Stomach (tissue), 4 donors: Measurements from ENCODE around the gene SMCHD1.

Source experiments
- CTCF ChIP-seq, 7 experiments: fragments of 450-650 bp in 4 of 7; fragments of 200-600 bp in 3 of 7; sonication (generic) in 3 of 7; IDR thresholded peaks; one replicate each; pipeline ENCODE4 v1.5.1; 2016 to 2019; ENCODE audit warnings: antibody characterized with exemption in 7 of 7, control low read depth in 2 of 7, mild to moderate bottlenecking in 1 of 7
- POLR2A ChIP-seq, 4 donors: fragments of 450-650 bp; IDR thresholded peaks; one replicate each; pipeline ENCODE4 v1.6.1; 2016; ENCODE audit warnings: antibody characterized with exemption in 4 of 4, control low read depth in 2 of 4, mild to moderate bottlenecking in 1 of 4, moderate library complexity in 1 of 4
- POLR2AphosphoS5 ChIP-seq, 3 donors: sonication (generic); formaldehyde crosslinking; IDR thresholded peaks; one replicate each; pipeline ENCODE4 v1.6.1; 2016; ENCODE audit warnings: antibody characterized with exemption in 3 of 3

GRCh38 chr18:2853926-2854664 is 198.6 kb downstream of the SMCHD1 start:
- no peak for TF ChIP-seq POLR2AphosphoS5 (IDR thresholded peaks at IDR 0.05)
- no peak for TF ChIP-seq CTCF (IDR thresholded peaks at IDR 0.05)
- no peak for TF ChIP-seq POLR2A (IDR thresholded peaks at IDR 0.05)
